GM23338 (cell line): Measurements from ENCODE around the gene SENP6. TPM values are rescaled to one million over a fixed set of nuclear protein-coding genes. Genes with fewer than 3 reads are reported as not detected.

Experiments used
- ATAC-seq: fragments of 200-7000 bp; cut with Tn5 transposase; 3 replicates; pipeline ENCODE4 v1.9.1; 2020
- DNase-seq: peaks from one replicate; pipeline ENCODE4 v3.0.0-alpha.2; 2015; ENCODE audit warnings: low spot score
- H2AFZ ChIP-seq: fragments of 200-600 bp; sonication (generic); 2 replicates; pipeline ENCODE4 v1.8.0; 2016; ENCODE audit warnings: antibody characterized with exemption, mild to moderate bottlenecking, moderate library complexity
- H3F3A ChIP-seq: fragments of 200-600 bp; sonication (generic); replicated peaks from 2 replicates; pipeline ENCODE4 v1.8.0; 2017; ENCODE audit warnings: antibody characterized with exemption, mixed run types, low read depth
- H3K27ac ChIP-seq: fragments of 200-600 bp; sonication (generic); 2 replicates; pipeline ENCODE4 v1.6.1; 2016; ENCODE audit warnings: low read depth
- H3K27me3 ChIP-seq: fragments of 200-600 bp; sonication (generic); 2 replicates; pipeline ENCODE4 v1.8.0; 2016; ENCODE audit warnings: mild to moderate bottlenecking, mixed run types, moderate library complexity; ENCODE audit not compliant: insufficient read depth
- H3K36me3 ChIP-seq: fragments of 200-600 bp; sonication (generic); 2 replicates; pipeline ENCODE4 v1.8.0; 2016; ENCODE audit warnings: mild to moderate bottlenecking; ENCODE audit not compliant: insufficient read depth
- H3K4me1 ChIP-seq: fragments of 200-600 bp; sonication (generic); 2 replicates; pipeline ENCODE4 v1.8.0; 2016; ENCODE audit warnings: mild to moderate bottlenecking, moderate library complexity; ENCODE audit not compliant: insufficient read depth
- H3K4me2 ChIP-seq: fragments of 200-600 bp; sonication (generic); 2 replicates; pipeline ENCODE4 v1.7.1; 2017; ENCODE audit warnings: mixed run types
- H3K4me3 ChIP-seq: fragments of 200-600 bp; sonication (generic); 2 replicates; pipeline ENCODE4 v1.6.1; 2016; ENCODE audit warnings: mixed run types
- H3K79me2 ChIP-seq: fragments of 200-600 bp; sonication (generic); replicated peaks from 2 replicates; pipeline ENCODE4 v1.8.0; 2017; ENCODE audit warnings: mild to moderate bottlenecking; ENCODE audit not compliant: insufficient read depth
- H3K9me2 ChIP-seq: fragments of 200-600 bp; sonication (generic); 2 replicates; pipeline ENCODE4 v1.8.0; 2017; ENCODE audit not compliant: insufficient read depth
- H4K20me1 ChIP-seq: fragments of 200-600 bp; sonication (generic); replicated peaks from 2 replicates; pipeline ENCODE4 v1.8.0; 2017; ENCODE audit warnings: mild to moderate bottlenecking; ENCODE audit not compliant: insufficient read depth
- H3K27ac Mint-ChIP-seq: 2 replicates; pipeline ENCODE4 v1.8.0; 2020; ENCODE audit warnings: inconsistent platforms, mild to moderate bottlenecking, moderate library complexity, mixed read lengths
- H3K27me3 Mint-ChIP-seq: 3 replicates; pipeline ENCODE4 v1.8.0; 2022; ENCODE audit warnings: low read depth, mild to moderate bottlenecking, moderate library complexity, mixed read lengths, inconsistent platforms; ENCODE audit not compliant: insufficient read depth, poor library complexity
- H3K36me3 Mint-ChIP-seq: 3 replicates; pipeline ENCODE4 v1.8.0; 2021; ENCODE audit warnings: low read depth, mild to moderate bottlenecking, inconsistent platforms, moderate library complexity, mixed read lengths
- H3K4me1 Mint-ChIP-seq: 3 replicates; pipeline ENCODE4 v1.8.0; 2020; ENCODE audit warnings: mild to moderate bottlenecking, inconsistent platforms, mixed read lengths
- H3K4me3 Mint-ChIP-seq: 3 replicates; pipeline ENCODE4 v1.8.0; 2021; ENCODE audit warnings: moderate library complexity, mild to moderate bottlenecking, inconsistent platforms, mixed read lengths
- H3K9me3 Mint-ChIP-seq: 3 replicates; pipeline ENCODE4 v1.8.0; 2020; ENCODE audit warnings: moderate library complexity, mild to moderate bottlenecking, inconsistent platforms, mixed read lengths
- EZH2 ChIP-seq: fragments of 200-600 bp; sonication (generic); IDR thresholded peaks from one replicate; pipeline ENCODE4 v1.8.0; 2017; ENCODE audit warnings: antibody characterized with exemption, mild to moderate bottlenecking, low read depth; ENCODE audit not compliant: unreplicated experiment
- JUNB ChIP-seq: IDR thresholded peaks from one replicate; pipeline ENCODE4 v1.6.1; 2016; ENCODE audit warnings: antibody characterized with exemption; ENCODE audit not compliant: unreplicated experiment
- NANOG ChIP-seq: IDR thresholded peaks from 2 replicates; pipeline ENCODE4 v1.6.1; 2016; ENCODE audit warnings: antibody characterized with exemption, borderline replicate concordance
- POLR2AphosphoS5 ChIP-seq: IDR thresholded peaks from 2 replicates; pipeline ENCODE4 v1.6.1; 2016; ENCODE audit warnings: antibody characterized with exemption, low read depth
- STAT1 ChIP-seq: IDR thresholded peaks from one replicate; pipeline ENCODE4 v1.6.1; 2016; ENCODE audit warnings: antibody characterized with exemption; ENCODE audit not compliant: unreplicated experiment
- ZNF462 ChIP-seq: fragments of 250-450 bp; sonication (Bioruptor Pico); IDR thresholded peaks from 2 replicates; pipeline ENCODE4 v1.5.0; 2020; ENCODE audit warnings: mild to moderate bottlenecking, moderate library complexity
- polyA plus RNA-seq: library from polyadenylated mRNA; unstranded; fragments of >200 nt; fragmentation: Nextera tagmentation; extraction: Ambion mirVana; gene quantifications from 2 replicates; pipeline ENCODE4 v1.2.1, GENCODE V29; 2016
- total RNA-seq: library from RNA; depleted of rRNA; stranded (reverse); fragments of >200 nt; shearing (Covaris generic); gene quantifications from 2 replicates; pipeline ENCODE4 v1.2.3, GENCODE V29; 2014
- TF ChIP-seq, protein P1 (sequence below): IDR thresholded peaks from one replicate; pipeline ENCODE4 v1.6.1; 2018; ENCODE audit warnings: antibody characterized with exemption; ENCODE audit not compliant: unreplicated experiment
- TF ChIP-seq, protein P2 (sequence below), 2 experiments: fragments of 200-600 bp in 1 of 2; sonication (generic) in 1 of 2; conservative IDR thresholded peaks; 2 replicates each; pipeline versions ENCODE4 v1.5.1 to v1.6.1; 2016 to 2017; ENCODE audit warnings: antibody characterized with exemption in 2 of 2, low read depth in 2 of 2, mild to moderate bottlenecking in 2 of 2, moderate library complexity in 1 of 2
- TF ChIP-seq, protein P3 (sequence below): IDR thresholded peaks from 2 replicates; pipeline ENCODE4 v1.6.1; 2016; ENCODE audit warnings: antibody characterized with exemption

SENP6 gene
- total and polyA plus RNA-seq, 2 experiments from 2014 or later = 66.6 to 114 TPM

GRCh38 chr6:75752365-75752764, 150.7 kb downstream of the SENP6 start (continued):
- TF ChIP-seq, protein P1, sequence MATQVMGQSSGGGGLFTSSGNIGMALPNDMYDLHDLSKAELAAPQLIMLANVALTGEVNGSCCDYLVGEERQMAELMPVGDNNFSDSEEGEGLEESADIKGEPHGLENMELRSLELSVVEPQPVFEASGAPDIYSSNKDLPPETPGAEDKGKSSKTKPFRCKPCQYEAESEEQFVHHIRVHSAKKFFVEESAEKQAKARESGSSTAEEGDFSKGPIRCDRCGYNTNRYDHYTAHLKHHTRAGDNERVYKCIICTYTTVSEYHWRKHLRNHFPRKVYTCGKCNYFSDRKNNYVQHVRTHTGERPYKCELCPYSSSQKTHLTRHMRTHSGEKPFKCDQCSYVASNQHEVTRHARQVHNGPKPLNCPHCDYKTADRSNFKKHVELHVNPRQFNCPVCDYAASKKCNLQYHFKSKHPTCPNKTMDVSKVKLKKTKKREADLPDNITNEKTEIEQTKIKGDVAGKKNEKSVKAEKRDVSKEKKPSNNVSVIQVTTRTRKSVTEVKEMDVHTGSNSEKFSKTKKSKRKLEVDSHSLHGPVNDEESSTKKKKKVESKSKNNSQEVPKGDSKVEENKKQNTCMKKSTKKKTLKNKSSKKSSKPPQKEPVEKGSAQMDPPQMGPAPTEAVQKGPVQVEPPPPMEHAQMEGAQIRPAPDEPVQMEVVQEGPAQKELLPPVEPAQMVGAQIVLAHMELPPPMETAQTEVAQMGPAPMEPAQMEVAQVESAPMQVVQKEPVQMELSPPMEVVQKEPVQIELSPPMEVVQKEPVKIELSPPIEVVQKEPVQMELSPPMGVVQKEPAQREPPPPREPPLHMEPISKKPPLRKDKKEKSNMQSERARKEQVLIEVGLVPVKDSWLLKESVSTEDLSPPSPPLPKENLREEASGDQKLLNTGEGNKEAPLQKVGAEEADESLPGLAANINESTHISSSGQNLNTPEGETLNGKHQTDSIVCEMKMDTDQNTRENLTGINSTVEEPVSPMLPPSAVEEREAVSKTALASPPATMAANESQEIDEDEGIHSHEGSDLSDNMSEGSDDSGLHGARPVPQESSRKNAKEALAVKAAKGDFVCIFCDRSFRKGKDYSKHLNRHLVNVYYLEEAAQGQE = no peak
- TF ChIP-seq, protein P2, sequence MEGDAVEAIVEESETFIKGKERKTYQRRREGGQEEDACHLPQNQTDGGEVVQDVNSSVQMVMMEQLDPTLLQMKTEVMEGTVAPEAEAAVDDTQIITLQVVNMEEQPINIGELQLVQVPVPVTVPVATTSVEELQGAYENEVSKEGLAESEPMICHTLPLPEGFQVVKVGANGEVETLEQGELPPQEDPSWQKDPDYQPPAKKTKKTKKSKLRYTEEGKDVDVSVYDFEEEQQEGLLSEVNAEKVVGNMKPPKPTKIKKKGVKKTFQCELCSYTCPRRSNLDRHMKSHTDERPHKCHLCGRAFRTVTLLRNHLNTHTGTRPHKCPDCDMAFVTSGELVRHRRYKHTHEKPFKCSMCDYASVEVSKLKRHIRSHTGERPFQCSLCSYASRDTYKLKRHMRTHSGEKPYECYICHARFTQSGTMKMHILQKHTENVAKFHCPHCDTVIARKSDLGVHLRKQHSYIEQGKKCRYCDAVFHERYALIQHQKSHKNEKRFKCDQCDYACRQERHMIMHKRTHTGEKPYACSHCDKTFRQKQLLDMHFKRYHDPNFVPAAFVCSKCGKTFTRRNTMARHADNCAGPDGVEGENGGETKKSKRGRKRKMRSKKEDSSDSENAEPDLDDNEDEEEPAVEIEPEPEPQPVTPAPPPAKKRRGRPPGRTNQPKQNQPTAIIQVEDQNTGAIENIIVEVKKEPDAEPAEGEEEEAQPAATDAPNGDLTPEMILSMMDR (conservative IDR thresholded peaks at IDR 0.05; ENCODE audit: low read depth in 2 of 2) = no peak
- no peak for TF ChIP-seq STAT1

DNA sequence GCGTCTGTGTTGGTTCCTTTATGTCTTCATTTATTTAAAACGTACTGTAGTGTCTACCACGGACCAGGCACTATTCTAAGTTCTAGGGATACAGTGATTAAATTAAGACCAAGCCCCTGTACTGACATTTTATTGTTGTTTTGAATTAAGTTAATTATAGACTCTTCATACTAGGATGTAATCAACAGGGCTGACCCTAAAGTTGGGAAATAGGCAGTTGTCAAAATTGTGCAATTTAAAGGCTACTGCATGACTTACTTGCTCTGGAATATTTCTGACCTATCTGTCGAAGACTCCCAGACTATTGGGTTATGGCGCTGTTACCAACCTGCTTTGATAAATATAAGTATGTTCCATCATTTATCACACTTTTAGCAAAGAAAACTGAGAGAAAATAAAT, 154.0 kb downstream of the SENP6 start:
- Mint-ChIP-seq H3K36me3 (no peaks in the 10 kb centered on the region), H3K4me1 (peaks cover 6% of the 10 kb centered on the region; the same call in 2 of the 3 replicates), H3K4me3 (no peak overlapping the region), H3K27ac (no peak overlapping the region), H3K9me3 (no peaks in the 10 kb centered on the region), H3K27me3 (peaks cover 2% of the 10 kb centered on the region)
- Histone ChIP-seq H2AFZ (no peak overlapping the region), H3K4me2 (no peak overlapping the region), H3K27ac (peak overlapping the region; percentile 33; the same call in 1 of the 2 replicates), H3K4me3 (no peak overlapping the region), H3K4me1 (peaks cover 6% of the 10 kb centered on the region; the same call in 1 of the 2 replicates), H3K9me2 (no peaks in the 10 kb centered on the region), H3K27me3 (no peaks in the 10 kb centered on the region), H4K20me1 (no peaks in the 10 kb centered on the region; the same call in 1 of the 2 replicates), H3K79me2 (peaks cover 5% of the 10 kb centered on the region; the same call in 1 of the 2 replicates), H3F3A (no peaks in the 10 kb centered on the region), H3K36me3 (no peaks in the 10 kb centered on the region)
- no peak for TF ChIP-seq EZH2
- no peak for TF ChIP-seq POLR2AphosphoS5
- TF ChIP-seq, protein P3, sequence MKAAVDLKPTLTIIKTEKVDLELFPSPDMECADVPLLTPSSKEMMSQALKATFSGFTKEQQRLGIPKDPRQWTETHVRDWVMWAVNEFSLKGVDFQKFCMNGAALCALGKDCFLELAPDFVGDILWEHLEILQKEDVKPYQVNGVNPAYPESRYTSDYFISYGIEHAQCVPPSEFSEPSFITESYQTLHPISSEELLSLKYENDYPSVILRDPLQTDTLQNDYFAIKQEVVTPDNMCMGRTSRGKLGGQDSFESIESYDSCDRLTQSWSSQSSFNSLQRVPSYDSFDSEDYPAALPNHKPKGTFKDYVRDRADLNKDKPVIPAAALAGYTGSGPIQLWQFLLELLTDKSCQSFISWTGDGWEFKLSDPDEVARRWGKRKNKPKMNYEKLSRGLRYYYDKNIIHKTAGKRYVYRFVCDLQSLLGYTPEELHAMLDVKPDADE = no peak
- no peak for TF ChIP-seq ZNF462
- TF ChIP-seq JUNB = no peak
- TF ChIP-seq NANOG = no peak
- TF ChIP-seq, protein P2 (conservative IDR thresholded peaks at IDR 0.05; ENCODE audit: low read depth in 2 of 2) = no peak
- no peak for ATAC-seq
- DNase-seq = no peak
